Kidney epithelial cell (primary cell): ENCODE data around the gene ABCB9. TPM values are rescaled to one million over a fixed set of nuclear protein-coding genes. Genes with fewer than 3 reads are reported as not detected.

ENCODE experiments used
- DNase-seq: peaks from one replicate; pipeline ENCODE4 v3.0.0-alpha.2; 2010; ENCODE audit warnings: low read depth
- H3K27me3 ChIP-seq: 2 replicates; pipeline ENCODE4 v1.6.0; 2011; ENCODE audit warnings: low read length; ENCODE audit not compliant: control insufficient read depth, insufficient read depth
- H3K36me3 ChIP-seq: 2 replicates; pipeline ENCODE4 v1.5.1; 2011; ENCODE audit warnings: low read length; ENCODE audit not compliant: control insufficient read depth, insufficient read depth
- H3K4me3 ChIP-seq: 2 replicates; pipeline ENCODE4 v1.5.1; 2011; ENCODE audit warnings: low read depth, mild to moderate bottlenecking, control low read depth, low read length
- total RNA-seq: library from RNA; depleted of rRNA; stranded (reverse); fragments of >200 nt; gene quantifications from 2 replicates; pipeline ENCODE4 v1.2.3, GENCODE V29; 2015
- TF ChIP-seq, protein P1 (sequence below): IDR thresholded peaks from 2 replicates; pipeline ENCODE4 v1.5.1; 2011; ENCODE audit warnings: mild to moderate bottlenecking, moderate library complexity, low read length, control low read depth, inconsistent platforms; ENCODE audit not compliant: insufficient read depth, poor library complexity, severe bottlenecking

The ABCB9 gene
- total RNA-seq, 1 donor from 2014 or later = 10.6 TPM

DNA sequence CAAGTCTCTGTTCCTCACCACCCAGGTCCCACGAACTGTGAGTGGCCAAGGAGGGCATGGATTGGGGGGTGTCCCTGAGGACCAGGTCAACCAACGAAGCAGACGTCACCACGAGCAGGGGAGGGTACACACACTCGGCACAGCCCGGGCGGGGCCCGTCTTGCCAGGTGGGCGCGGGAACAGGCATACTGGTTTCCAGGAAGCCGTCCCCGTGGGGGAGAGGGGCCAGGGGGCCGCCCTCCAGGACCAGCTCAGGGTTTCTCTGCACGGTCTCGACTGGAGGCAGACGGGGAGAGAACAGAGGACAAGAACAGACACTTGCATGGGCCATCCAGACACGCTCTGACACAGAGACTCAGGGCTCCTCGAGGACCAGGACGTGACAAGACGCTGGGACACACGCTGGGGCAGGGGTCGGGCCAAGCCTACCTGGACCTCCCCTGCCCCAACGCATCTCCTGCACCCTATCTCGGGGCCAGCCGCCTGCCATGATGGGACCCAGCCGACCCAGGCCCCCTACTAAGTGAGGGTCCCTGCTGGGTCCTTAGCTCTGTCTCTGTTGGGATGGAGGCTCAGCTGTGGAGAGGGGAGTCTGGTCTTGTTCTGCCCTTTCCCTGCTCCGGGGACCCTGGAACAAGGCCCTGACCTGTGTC is 25.5 kb upstream of the ABCB9 start:
- H3K27me3 ChIP-seq = no peaks in the 10 kb centered on the region
- DNase-seq = no peak
- TF ChIP-seq, protein P1, sequence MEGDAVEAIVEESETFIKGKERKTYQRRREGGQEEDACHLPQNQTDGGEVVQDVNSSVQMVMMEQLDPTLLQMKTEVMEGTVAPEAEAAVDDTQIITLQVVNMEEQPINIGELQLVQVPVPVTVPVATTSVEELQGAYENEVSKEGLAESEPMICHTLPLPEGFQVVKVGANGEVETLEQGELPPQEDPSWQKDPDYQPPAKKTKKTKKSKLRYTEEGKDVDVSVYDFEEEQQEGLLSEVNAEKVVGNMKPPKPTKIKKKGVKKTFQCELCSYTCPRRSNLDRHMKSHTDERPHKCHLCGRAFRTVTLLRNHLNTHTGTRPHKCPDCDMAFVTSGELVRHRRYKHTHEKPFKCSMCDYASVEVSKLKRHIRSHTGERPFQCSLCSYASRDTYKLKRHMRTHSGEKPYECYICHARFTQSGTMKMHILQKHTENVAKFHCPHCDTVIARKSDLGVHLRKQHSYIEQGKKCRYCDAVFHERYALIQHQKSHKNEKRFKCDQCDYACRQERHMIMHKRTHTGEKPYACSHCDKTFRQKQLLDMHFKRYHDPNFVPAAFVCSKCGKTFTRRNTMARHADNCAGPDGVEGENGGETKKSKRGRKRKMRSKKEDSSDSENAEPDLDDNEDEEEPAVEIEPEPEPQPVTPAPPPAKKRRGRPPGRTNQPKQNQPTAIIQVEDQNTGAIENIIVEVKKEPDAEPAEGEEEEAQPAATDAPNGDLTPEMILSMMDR = no peak
- no peaks in the 10 kb centered on the region for H3K36me3 ChIP-seq
- no peak overlapping the region for H3K4me3 ChIP-seq

DNA sequence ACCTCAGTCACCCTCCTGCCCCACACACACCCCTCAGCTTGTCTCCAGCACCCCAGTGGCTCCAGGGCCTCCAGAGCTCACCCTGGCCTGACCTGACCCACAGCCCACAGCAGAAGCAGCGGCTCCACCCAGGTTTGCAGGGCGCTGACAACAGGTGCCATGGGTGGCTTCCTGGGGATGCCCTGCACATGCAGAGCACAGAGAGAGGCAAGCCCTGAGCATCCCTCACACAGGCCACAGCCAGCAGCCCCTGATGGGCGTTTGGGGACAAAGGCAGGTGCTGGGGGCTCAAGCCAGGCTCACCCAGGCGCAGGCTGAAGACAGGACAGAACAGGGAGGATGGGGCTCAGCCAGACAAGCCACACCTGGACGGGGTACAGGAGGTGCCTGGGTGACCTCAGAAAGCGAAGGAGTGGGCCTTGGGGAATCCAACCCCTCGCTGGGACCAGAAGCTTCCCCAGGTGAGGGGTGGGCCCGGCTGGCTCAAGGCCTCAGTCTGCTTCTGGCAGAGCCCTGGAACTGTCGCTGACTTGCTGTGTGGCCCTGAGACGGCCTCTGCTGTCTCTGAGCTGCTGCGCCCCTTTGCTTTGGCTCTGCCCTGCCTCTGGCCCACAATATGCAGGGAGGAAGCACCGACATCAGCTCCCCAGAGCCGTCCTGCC is 24.8 kb upstream of the ABCB9 start:
- Histone ChIP-seq H3K36me3 (no peaks in the 10 kb centered on the region), H3K27me3 (no peaks in the 10 kb centered on the region), H3K4me3 (no peak overlapping the region)
- TF ChIP-seq, protein P1 = no peak
- DNase-seq = no peak

DNA sequence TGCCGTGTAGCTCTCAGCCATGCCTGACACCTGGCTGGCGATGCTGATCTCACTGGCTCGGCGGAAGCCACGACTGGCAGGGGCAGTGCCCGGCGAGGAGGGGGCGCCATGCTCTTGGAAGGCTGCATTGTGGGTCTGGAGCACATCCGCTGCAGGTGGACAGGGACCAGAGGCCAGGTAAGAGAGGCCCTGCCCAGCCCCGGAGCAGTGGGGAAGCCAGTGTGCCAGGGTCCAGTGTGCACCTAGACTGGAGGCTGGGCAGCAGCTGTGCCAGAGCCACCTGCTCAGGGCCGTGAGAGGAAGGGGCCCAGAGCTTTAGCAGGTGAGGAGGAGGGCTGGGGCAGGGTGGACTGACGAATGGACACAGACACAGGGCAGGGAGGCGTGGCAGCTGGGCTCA is 24.3 kb upstream of the ABCB9 start:
- Histone ChIP-seq H3K4me3 (no peak overlapping the region), H3K27me3 (no peaks in the 10 kb centered on the region), H3K36me3 (no peaks in the 10 kb centered on the region)
- no peak for DNase-seq
- TF ChIP-seq, protein P1 = no peak

DNA sequence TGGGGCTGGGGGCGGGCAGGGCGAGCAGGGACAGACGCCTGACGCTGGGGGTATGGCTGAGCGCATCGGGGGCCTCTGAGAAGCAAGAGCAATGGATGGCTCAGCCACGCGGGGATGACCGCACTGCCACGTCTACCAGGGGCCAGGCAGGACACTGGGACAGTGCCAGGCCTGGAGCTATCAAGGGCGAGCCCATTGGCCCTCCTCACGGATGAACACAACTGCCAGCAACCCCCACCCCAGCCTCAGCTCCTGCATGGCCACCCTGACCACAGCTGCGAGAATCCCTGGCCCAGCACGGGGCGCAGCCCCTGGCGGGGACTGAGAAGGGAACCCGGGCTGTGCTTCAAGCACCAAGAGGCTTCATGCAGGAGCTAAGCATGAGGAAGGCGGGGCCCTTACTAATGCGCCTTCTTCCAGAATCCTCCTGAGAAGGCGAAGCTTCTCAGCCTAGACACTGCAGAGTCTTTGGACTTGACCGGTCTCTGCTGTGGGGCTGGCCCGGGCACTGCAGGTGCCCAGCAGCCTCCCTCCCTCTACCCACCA is 23.7 kb upstream of the ABCB9 start:
- no peaks in the 10 kb centered on the region for H3K36me3 ChIP-seq
- no peaks in the 10 kb centered on the region for H3K27me3 ChIP-seq
- TF ChIP-seq, protein P1 = no peak
- no peak for DNase-seq
- H3K4me3 ChIP-seq = no peak overlapping the region

DNA sequence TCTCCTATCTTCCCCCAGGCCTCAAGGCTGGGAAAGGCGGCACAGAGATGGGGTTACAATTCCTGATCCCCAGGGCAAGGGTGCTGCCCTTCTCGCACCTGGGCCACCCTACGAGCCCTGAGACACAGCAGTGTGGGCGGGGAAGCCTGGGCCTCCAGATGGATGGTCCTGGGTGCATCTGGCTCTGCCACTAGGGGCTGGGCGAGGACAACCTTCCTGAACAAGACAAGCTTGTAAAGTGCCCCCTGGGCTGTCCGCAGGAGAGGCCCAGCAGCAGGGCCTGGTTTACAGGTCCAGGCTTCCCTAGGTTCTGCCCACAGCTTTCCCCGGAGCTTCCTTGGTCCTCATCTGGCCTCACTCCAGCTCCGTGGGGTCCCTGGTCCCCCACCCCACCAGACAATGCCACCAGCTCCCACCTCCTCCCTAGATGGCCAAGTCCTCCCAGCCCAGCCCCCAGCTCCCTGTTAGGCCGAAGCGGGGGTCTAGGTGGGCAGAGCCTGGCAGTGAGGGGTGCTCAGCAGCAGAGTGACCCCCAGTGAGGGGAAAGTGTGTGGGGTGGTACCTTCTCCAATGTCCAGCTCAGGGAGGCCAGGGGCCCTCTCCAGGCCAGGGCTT is 23.1 kb upstream of the ABCB9 start:
- Histone ChIP-seq H3K36me3 (no peaks in the 10 kb centered on the region), H3K27me3 (no peaks in the 10 kb centered on the region), H3K4me3 (no peak overlapping the region)
- no peak for DNase-seq
- TF ChIP-seq, protein P1 = peak; percentile 9
